HG02840 (cell line): Measurements from ENCODE around the gene TTC24.
"Not testable (repeated sequence)": the region's sequence is repeated elsewhere in the genome, so short reads cannot be mapped to it uniquely, and the experiment has no call there.

Experiments used
- ATAC-seq: cut with Tn5 transposase; IDR thresholded peaks from one replicate; pipeline ENCODE4 v1.9.1; 2021; ENCODE audit warnings: mild to moderate bottlenecking, moderate library complexity, moderate number of reproducible peaks; ENCODE audit not compliant: unreplicated experiment, low FRiP score

The TTC24 gene

DNA sequence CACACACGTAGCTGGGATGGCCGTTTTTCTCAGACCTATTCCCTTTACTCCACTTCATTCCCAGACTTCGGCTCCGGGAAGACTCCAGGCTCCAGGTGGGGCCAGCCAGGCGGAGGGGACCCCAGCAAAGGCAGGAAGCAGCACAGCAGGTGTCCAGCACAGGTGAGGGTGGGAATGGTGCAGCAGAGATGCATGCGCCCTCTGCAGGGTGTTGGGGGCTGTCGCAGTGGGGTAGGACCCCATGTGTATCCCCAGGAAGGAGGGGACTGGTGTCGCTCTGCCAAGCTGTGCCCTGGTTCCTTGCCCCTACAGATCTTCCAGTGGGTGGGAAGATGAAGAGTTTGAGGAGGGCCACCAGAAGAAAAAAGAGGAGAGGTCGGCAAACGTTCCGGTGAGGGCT, 5.3 kb downstream of the TTC24 start:
- no peak for ATAC-seq

GRCh38 chr1:156586323-156586722, 6.8 kb downstream of the TTC24 start:
- no peak for ATAC-seq

GRCh38 chr1:156586892-156587477, 7.5 kb downstream of the TTC24 start:
- no peak for ATAC-seq

DNA sequence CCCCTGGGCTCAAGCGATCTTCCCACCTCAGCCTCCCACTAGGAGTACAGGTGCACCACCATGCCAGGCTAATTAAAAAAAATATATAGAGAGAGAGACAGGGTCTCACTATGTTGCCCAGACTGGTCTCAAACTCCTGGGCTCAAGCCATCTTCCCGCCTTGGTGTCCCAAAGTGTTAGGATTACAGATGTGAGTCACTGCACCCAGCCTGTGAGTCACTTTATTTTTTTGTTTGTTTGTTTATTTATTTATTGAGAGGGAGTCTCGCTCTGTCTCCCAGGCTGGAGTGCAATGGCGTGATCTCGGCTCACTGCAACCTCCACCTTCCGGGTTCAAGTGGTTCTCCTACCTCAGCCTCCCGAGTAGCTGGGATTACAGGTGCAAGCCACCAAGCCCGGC, 8.4 kb downstream of the TTC24 start:
- not testable (repeated sequence) for ATAC-seq

GRCh38 chr1:156589546-156589945, 10.0 kb downstream of the TTC24 start:
- ATAC-seq = no peak

- no peak for ATAC-seq
Observed at GRCh38 chr1:156590326-156591180, 11.0 kb downstream of the TTC24 start.

GRCh38 chr1:156591181-156591431, 11.6 kb downstream of the TTC24 start:
- peak; percentile 22 for ATAC-seq

- peak; percentile 68 for ATAC-seq
Observed at GRCh38 chr1:156591432-156592157, 12.1 kb downstream of the TTC24 start, which contains the start of gene NAXE. NAXE (plus strand) TSS chr1:156591776; CDS start chr1:156591805, 29 bp downstream.

DNA sequence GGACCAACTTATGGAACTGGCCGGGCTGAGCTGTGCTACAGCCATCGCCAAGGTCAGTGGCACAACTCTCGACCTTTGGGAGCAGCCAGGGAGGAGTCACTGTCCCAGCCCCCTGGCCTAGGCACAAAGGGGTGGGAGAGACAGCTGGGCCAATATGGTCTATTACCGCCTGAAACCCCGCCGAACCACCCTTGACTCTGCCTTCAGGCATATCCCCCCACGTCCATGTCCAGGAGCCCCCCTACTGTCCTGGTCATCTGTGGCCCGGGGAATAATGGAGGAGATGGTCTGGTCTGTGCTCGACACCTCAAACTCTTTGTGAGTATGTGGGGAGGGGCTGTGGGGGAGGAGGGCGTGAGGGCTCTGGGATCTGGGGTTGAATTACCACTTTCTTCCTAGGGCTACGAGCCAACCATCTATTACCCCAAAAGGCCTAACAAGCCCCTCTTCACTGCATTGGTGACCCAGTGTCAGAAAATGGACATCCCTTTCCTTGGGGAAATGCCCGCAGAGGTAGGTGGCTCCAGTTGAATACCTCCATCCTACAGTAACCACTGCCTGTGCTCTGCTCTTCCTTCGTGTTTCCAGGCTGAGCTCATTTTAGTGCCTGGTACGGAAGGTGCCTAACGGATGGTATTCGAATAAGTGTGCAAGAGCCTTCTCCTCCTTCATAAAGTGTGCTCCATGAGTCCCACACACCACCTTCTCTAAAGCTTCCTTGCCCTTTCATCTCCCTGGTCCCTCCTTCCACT, 12.8 kb downstream of the TTC24 start:
- peak; percentile 19 for ATAC-seq

DNA sequence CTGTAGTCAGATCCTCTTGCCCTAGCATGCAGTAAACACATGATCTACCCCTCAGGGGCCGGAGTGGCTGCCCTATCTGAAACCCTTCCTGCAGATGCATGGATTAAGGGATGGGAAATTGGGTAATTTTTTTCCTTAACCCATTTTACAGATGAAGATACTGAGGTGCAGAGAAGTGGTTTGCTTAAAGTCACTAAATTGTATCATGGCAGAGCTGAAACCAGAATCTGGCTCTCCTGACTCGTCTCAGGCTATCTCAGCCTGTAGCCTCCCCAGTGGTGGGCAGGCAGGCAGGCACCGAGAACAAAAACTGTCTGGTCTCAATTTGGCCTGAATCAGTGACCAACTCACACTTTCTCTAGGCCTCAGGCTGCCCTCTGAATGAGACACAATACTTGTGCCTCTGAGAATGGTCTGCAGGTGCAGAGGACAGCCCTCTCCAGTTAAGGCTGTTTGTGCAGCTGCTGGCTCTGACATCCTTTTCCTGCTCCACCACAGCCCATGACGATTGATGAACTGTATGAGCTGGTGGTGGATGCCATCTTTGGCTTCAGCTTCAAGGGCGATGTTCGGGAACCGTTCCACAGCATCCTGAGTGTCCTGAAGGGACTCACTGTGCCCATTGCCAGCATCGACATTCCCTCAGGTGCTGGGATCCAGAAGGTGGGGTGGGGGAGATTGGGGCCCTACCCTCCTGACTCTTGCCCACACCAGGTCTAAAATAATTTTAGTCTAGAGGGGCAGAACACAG, 13.6 kb downstream of the TTC24 start:
- no peak for ATAC-seq

GRCh38 chr1:156593661-156593989, 14.1 kb downstream of the TTC24 start:
- ATAC-seq = no peak

GRCh38 chr1:156594190-156594589, 14.7 kb downstream of the TTC24 start:
- ATAC-seq = no peak

GRCh38 chr1:156595016-156595415, 15.5 kb downstream of the TTC24 start:
- no peak for ATAC-seq

GRCh38 chr1:156596426-156596825, 16.9 kb downstream of the TTC24 start:
- no peak for ATAC-seq

- no peak for ATAC-seq
Observed at GRCh38 chr1:156598125-156598524, 18.6 kb downstream of the TTC24 start.

DNA sequence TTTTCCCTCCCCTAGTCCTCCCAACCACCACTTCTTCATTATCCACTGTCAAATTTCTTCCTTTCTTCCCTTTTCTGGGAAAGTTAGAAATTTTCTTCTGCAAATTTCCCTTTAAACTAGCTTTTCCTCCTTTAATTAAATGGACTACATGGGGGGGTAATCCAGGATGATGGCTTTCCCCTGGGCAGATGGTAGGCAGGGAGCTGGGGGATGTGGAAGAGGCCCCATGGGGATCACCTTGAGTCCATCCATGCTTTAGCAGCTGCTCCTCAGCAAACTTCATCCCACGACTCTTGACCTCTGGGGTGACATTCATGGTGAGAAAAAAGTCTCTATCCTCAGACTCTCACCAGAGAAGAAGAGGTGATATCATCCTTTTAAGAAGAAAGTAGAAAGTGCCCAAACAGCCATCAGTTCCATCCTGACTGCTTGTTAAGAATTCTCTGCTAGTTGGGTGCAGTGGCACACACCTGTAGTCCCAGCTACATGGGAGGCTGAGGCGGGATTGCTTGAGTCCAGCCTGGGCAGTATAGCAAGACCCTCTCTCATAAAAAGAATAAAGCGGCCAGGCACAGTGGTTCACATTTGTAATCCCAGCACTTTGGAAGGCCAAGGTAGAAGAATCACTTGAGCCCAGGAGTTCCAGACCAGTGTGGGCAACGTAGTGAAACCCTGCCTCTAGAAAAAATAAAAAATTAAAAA, 19.4 kb downstream of the TTC24 start:
- ATAC-seq = no peak

GRCh38 chr1:156599811-156600210, 20.3 kb downstream of the TTC24 start:
- ATAC-seq = no peak

DNA sequence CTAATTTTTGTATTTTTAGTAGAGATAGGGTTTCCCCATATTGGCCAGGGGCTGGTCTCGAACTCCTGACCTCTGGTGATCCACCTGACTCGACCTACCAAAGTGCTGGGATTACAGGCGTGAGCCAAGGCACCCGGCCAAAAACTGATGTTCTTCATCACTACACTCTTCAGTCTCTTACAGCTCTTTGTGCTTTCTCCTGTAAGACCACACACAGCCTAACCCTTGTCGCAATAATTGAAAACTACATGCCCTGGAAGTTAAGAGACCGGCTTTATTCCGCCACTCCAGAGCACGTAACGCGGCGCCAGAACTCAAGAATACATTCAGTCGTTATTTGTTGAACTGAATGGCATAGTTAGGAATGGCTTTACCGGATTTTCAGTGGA, 21.2 kb downstream of the TTC24 start:
- no peak for ATAC-seq

- no peak for ATAC-seq
Observed at GRCh38 chr1:156601122-156601830, 21.8 kb downstream of the TTC24 start, which contains the start of gene GPATCH4. GPATCH4 (minus strand) TSS chr1:156601479.
